ENCODE results near the gene AREG.

Gene AREG

DNA sequence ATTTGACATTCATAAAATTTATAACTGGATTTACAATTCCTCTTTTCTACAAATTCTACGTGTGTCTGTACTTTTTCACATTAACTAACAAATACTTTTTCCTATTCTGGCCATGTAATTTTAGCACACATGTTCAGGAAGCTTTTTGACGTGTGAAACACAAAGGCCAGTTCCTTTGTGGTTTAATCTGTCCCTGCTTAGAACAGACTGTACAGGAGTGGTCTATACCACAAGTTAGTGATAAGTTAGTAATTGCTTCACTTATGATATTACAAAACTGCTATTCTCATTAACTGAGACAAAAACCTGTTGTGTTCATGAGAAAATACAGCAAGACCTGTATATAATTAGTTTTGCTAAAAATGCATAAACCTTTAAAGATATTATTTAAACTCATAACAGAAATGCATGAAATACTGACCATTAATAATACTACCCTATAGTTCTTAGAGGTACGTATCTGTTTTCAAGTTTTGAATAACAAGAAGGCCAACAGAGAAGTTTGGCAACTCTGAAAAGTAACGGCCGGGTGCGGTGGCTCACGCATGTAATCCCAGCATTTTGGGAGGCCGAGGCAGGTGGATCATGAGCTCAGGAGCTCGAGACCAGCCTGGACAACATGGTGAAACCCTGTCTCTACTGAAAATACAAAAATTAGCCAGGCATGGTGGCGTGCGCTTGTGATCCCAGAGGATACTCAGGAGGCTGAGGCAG is 13.7 kb upstream of the AREG start:
- no peak for DNase-seq (ENCODE audit: low read depth in 3 of 3, low spot score in 1 of 3)

DNA sequence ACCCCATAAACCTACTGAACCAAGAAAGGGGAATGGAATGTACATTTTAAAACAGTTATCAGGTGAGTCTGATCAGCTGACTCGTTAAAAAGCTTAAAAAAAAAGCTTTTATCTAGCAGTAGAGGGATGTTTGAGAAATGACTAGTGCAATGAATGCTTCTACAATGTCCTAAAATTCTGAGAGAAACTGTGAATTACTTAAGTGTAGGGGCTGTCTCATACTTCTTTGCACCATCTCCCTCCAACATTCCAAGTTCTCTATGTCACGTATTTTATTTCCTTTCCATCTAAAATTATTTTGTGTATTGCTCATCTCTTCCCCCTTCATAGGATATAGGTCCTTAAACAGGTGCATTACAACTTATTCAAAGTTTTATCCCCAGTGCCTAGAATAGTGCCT is 11.9 kb upstream of the AREG start:
- DNase-seq (ENCODE audit: low read depth in 3 of 3, low spot score in 1 of 3): no peak

DNA sequence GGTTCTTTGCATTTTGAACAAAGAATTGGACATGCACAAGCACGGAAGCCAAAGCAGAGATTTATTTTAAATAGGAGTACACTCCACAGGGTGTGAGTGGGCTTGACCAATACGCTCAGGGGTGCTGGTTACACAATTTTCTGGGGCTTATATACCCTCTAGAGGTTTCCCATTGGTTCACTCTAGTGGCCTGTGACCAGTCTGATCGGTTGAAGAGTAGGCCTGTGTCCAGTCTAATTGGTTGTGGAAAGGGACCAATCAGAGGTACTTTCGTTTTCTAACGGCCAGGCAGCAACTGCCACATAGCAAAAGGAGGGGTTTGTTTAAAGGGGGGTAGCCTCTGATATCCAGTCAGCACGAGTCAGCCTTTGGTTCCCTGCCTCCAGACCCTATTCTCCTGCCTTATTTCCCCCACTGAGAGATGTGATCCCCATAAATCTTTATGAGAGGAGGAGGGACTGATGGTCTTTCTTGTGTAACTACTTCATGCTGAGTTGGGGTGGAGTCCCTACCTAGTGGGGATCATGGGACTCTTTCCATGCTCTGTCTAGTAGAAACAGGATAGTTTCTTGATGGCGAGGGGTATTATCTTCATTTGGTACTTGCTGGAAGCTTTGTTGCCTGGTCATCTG is 11.3 kb upstream of the AREG start:
- DNase-seq (ENCODE audit: low read depth in 3 of 3, low spot score in 1 of 3): no peak

DNA sequence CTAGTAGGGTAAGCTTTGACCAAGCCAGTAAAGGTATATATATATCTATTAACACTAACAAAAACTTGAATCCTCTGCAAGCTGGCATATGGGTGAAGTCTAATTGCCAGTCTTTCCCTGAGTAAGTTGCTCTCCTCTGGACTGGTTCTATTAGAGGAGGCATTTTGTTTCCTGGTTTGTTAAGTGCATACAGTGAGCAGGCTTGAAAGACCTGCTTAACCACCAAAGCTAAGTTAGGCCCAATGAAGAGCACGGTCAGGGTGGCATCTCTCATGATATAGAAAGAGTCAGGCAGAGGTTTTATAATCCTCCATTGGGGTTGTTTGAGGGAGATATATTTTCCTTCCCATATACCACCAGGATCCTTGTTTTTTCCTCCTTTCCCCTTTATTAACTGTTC is 9.6 kb upstream of the AREG start:
- DNase-seq (ENCODE audit: low read depth in 3 of 3, low spot score in 1 of 3): no peak

DNA sequence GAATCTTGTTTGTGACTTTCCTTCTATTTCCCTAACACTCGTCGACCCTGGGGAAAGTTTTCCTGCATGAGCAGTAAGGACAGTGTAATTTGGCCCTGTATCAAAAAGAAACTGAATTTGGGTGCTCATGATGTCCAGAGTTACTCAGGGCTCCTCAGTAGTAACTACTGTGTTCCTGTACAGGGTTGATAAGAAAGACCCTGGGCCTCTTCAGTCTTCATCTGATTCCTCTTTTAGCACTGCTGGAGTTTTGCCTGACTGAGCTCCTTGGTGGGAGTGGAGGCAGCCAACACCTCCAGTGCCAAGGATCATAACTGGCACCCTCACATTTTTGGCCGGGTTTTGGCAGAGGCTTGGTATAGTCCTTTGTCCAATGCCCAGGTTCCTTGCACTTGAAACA is 7.1 kb upstream of the AREG start:
- DNase-seq (ENCODE audit: low read depth in 3 of 3, low spot score in 1 of 3): no peak

DNA sequence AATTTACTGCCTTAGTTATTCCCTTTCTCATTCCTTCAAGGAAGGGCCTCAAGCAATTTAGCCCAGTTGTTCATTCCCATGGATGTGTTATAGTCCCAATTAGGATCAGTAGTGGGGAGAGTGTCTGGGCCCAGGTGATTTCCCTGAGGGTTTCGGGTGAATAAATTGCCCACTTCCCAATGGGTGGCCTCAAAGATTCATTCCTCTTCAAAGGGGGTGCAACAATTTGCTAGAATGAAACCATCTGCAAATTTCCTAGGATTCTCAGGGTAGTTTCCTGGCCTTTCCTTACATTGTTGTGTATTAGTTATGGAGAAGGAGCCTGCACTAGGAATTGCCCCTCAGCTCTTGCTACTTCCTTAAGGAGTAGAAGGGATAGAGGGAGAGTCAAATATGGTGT is 6.3 kb upstream of the AREG start:
- no peak for DNase-seq (ENCODE audit: low read depth in 3 of 3, low spot score in 1 of 3)

DNA sequence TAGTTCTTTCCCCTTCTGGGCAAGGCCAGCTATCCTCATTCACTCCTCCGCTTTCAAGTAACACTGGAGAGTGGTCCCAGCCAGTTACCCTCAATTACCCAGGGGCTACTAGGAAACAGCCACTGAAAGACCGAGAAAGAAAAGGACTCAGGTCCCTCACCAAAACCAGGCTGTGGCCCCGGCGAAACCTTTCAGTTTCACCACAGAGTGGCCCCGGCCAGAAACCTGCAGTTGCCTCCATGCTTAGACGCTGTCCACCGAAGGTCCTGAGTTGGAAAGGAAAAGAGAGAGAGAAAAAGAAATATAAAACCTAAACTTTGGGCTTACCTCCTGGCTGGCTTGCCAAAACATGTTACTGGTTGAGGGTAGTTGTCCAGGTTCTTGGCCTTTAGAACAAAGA is 5.0 kb upstream of the AREG start:
- no peak for DNase-seq (ENCODE audit: low read depth in 3 of 3, low spot score in 1 of 3)

DNA sequence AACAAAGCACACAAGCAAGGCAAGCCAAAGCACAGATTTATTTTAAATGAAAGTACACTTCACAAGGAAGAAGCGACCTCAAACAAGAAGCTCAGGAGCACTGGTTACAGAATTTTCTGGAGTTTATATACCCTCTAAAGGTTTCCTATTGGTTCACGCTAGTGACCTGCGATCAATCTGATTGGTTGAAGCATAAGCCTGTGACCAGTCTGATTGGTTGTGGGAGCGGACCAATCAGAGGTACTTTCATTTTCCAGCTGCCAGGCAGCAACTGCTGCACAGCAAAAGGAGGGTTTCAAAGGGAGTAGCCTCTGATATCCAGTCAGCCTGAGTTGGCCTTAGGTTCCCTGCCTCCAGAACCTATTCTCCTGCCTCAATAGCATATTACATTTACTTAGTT is 4.6 kb upstream of the AREG start:
- no peak for DNase-seq (ENCODE audit: low read depth in 3 of 3, low spot score in 1 of 3)

DNA sequence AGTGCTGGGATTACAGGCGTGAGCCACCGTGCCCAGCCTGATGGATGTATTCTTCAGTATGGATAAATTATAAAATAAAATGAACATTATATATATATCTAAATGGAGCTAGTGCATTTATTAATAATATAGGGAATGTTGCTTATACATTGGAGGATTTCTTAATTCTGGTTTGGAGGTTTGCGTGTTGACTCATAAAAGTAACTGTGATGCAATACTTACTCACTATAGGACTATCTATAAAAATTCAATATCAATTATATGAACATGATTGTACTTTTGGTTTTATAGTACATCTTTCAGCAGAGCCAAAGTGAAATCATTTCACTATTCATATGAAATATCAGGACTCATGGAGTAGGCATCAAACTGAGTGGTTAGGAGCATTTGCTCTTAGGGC is 3.2 kb upstream of the AREG start:
- DNase-seq (ENCODE audit: low read depth in 3 of 3, low spot score in 1 of 3): no peak

DNA sequence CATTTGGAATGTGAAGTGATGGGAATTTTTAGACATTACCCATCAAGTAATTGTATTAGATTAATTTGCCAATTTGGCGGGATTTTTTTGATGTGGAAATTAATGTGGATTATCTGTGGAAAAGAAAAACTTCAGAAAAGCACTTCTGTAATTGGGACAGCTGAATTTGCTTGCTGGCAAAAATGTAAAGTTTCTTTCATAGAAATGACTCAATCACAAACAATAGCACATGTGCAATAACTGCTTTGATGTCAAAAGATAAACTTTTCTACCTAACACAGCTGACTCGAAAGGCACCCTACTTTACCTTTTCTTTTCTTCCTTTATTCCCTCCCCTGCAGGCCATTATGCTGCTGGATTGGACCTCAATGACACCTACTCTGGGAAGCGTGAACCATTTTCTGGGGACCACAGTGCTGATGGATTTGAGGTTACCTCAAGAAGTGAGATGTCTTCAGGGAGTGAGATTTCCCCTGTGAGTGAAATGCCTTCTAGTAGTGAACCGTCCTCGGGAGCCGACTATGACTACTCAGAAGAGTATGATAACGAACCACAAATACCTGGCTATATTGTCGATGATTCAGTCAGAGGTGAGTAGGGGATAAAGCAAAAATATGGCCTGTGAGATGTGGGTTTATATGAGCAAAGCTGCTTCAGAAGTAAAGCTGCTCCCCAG is 1.4 kb downstream of the AREG start:
- no peak for DNase-seq (ENCODE audit: low read depth in 3 of 3, low spot score in 1 of 3)

DNA sequence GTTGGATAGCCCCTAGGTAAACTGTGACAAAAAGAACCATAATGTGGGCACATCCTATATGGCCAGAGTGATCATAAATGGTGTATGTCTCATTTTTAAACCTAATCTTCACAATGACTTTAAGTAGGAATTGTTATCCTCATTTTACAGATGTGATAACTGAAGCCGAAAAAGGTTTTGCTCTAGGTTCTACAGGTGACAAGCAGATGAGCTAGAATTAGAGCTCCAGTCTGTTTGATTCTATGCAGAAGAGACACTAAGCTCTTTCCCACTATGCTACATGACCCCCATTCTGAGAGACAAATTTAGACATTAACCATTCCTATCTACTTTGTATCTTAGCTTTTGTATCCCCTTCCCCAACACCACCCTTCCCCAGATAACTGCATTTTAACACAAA is 2.0 kb downstream of the AREG start:
- DNase-seq (ENCODE audit: low read depth in 3 of 3, low spot score in 1 of 3): no peak

DNA sequence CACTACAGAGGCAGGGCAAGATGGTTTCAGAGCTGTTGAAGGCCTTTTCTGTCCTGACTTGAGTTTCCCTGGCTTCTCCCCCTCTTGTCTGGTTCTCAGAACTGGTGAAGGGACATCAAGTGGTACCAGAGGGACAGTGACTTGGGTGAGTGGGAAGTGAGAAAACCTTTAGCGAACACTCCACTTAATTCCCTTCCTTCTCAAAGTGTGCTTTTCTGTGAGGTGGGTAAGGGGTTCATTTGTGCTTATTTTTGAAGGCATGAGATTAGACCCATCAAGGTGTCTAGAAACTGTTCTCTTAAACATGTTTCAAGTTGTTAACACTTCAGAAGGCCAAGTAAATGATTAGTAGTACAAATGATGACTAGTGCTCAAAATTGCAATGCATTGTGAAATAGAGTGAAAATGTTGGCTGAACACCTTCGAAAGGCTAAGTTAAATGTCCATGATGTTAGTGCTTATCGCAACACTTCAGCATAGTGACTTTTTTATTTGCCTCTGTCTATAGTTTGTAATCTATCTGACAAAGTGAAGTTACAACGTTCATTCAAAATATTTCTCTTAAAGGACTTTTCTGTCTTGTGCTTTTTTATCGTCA is 2.8 kb downstream of the AREG start:
- DNase-seq (ENCODE audit: low read depth in 3 of 3, low spot score in 1 of 3): no peak

DNA sequence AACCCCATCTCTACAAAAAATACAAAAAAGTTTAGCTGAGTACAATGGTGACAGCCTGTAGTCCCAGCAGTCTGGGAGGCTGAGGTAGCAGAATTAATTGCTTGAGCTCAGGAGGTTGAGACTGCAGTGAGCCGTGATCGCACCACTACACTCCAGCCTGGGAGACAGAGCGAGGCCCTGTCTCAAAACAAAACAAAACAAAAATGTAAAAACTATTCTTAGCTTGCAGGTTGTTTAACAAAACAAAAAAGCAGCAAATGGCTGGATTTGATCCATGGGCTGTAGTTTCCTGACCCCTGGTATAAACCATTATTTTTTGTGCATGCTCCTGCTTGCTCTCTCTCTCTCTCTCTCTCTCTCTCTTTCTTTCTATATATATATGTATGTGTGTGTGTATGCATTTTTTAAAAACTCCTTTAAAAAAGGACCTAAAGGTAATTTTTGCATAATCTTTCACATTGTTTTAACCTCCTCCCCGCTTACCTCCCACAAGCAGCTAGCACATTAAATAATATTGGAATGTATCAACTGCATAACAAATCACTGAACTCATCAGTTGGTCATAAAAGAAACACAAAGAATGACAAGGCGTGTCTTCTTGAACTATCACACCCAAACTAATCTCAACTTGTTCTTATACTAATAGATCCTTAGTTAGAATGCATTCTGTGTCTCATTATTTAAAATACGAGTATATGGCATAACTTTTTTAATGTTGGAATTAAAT is 4.8 kb downstream of the AREG start:
- no peak for DNase-seq (ENCODE audit: low read depth in 3 of 3, low spot score in 1 of 3)

DNA sequence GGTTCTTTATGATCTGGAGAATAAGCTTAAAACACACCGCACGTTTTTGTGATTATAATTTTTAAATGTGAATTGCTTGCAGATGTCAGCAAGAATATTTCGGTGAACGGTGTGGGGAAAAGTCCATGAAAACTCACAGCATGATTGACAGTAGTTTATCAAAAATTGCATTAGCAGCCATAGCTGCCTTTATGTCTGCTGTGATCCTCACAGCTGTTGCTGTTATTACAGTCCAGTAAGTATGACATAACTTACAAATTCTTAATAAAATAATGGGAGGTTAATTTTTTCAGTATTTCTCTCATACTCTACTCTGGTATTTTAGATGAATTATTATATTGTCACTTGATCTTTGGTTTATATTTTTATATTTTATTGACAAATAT is 5.4 kb downstream of the AREG start:
- DNase-seq (ENCODE audit: low read depth in 3 of 3, low spot score in 1 of 3): no peak

DNA sequence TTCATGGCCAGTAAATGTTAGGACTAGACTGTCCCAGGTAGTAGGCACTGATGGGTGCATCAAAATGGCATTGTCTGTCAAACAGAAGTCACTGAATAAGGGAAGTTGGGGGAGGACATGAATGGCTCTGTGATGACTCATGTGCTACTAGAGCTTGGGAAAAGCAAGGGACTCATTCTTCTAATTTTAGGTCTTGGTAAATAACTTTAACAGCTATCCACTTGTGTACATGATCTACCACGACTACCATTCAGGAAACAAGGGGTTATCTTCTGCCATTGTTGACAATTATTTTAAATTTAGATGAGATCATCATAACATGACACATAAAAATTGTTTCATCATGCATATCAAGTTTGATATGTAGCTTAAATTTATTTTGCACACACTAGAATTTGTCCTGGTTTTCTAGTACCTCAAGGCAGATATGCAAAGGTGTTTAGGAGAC is 6.3 kb downstream of the AREG start:
- no peak for DNase-seq (ENCODE audit: low read depth in 3 of 3, low spot score in 1 of 3)

DNA sequence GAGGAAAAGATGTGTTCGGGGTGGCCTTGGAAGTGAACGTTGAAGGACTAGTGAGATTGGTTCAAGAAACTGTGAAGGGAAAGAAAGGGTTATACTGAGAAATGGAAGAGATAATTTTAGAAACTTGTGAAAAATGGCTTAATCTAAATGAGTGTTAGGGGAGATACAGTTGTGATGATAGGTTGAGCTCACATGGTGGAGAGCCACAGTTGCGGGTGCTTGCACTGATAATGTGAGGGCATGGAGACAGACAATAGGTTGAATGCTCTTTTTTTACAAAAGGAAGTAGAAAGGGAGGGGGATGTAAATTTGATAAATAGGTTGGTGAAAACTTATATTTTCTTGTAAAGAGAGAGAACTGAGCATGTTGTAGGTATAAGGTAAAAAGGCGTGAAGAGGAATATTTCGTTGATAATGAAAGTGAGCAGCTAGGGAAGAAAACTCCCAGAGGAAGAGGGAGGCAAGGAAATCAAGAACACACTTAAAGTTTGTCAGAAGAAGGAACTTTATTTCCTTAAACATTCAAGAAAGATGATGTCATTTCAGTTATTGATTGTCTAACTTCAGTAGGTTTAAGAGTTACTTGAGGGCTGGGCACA is 8.2 kb downstream of the AREG start:
- DNase-seq (ENCODE audit: low read depth in 3 of 3, low spot score in 1 of 3): no peak

DNA sequence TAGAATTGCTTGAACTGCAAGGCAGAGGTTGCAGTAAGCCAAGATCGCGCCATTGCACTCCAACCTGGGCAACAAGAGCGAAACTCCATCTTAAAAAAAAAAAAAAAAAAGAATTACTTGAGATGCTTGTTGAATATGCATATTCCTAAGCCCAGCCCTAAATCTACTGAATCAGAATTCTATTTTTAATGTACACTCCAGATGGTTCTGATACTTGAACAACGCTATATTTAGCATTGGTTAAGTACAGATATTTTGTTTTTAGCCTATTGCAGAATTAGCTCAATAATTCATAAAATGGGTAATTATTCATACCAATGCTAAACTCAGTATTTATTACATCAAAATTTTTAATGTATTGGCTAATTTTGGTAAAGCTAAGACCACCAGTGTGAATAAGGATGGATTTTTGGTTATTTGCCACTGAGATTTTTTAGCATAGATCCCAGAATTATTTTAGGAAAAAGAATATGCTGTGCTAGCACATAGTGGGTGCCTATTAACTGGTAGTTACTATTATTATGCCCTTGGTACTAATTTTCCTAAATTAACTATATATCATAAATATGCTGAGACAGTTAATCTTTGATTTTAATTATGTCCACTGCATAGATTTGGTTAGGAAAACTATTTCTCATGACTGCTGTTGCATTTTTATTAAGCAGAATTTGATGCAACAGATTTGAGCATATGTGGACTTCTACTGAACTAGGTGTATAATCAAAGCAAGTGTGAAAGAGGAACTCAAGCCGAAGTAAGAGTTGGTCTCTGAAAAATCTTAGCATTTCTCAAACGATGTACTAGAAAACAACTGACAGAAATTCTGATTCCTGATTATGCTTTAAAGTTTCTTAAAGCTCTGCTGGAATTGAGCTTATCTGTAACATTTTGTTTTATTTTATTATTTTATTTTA is 9.2 kb downstream of the AREG start:
- no peak for DNase-seq (ENCODE audit: low read depth in 3 of 3, low spot score in 1 of 3)

DNA sequence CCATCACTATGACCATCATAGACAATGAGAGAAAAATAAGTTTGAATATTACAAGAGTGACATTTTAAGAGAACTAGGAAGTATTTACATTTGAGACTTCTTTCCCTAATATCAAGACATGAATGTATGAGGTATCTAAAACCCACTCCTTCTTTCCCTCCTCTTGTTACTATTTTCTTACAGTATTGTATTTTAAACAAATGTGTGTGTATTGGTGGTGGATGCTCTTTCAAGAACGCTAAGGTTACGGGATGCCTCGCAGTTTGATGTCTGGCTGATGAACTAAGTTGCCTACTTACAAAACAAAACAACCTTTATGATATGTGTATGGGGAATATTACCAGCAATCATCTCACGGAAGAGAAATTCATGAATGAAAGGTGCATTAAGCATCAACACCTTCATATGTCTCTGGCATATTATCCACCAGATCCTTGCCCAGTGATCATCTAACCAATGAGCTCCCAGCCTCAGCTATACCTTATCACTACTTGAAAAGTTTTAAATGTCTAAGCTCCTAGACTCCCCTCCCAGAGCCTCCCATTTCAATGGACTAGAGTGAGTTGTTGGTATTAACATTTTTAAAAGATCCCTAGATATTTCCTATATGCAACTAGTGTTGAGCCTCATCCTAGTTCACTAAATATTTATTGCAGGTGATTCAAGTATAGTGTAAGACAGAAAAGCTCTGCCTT is 10.6 kb downstream of the AREG start:
- DNase-seq (ENCODE audit: low read depth in 3 of 3, low spot score in 1 of 3): no peak

DNA sequence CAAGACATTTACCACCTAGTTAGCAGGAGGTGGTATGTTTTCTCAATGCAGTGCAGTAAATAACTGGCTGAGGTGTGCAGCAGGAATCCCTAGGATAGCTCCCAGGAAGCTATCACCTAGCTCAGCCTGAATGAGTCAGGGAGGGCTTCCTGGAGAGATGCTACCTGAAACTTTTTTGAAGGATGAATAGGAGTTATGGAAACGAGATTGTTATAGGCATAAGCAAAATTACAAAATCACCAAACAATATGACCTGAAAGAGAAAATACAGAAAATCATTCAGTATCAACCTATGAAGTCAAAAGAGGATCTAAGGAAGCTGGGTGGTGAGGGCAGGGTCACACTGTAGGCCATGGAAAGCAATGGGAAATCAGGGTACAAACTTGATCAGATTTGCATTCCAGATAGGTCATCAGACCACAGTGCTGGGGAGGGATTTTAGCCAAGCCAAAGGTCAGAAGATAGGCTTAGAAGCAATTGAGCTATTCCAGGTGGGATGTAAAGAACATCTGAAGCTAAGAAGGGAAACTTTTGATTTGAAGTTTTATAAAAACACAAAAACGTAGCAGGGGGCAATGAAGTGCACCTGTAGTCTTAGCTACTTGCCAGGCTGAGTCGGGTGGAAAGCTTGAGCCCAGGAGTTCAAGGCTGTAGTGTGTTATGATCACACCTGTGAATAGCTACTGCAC is 11.3 kb downstream of the AREG start:
- no peak for DNase-seq (ENCODE audit: low read depth in 3 of 3, low spot score in 1 of 3)
